ENCODE measurements around the gene HSPB7.

The HSPB7 gene

DNA sequence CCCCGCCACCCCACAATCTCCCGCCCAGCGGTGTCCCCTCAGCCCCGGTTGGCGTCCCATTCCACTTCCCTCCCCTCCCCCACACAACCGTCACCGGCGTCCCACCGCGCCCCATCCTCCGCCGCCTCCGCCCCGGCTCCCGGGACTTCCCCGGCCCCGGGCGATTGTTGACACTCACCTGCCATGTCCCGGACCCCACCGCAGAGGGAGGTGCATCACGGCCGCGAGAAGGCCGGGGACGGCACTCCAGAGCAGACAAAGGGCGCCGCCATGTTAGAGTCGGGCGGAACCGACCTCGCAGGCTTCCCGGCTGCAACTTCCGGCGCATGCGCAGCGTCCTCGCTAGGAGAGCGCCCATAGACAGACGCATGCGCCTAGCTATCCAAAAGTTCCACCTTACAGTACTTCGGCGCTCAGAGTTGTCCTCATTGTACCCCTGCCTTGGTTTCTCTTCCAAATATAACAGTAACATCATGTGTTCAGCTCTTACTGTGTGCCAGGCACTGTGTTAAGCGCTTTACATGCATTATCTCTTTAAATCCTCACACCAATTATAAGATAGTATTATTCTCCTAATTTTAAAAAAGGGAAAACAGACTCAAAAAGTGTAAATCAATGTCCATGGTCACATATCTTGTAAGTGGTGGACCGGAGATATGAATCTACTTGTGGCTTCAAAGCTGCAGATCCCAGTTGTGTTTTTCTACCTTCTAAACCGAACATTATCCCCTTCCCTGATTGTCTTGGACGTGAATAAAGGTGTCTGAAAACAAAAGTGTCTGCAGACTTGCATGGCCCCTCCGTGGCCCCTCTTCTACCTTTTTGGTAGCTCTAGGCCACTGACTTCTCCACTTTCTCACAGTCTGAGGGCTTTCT, 41.8 kb downstream of the HSPB7 start, which contains the start of gene ZBTB17:
ZBTB17 (minus strand) TSS at position 297 of the 876 bp plus-strand sequence. CDS start 27,606 bp downstream, outside the sequence.
- DNase-seq (ENCODE audit: low read depth in 2 of 2) = peak; percentile 93 to 94

DNA sequence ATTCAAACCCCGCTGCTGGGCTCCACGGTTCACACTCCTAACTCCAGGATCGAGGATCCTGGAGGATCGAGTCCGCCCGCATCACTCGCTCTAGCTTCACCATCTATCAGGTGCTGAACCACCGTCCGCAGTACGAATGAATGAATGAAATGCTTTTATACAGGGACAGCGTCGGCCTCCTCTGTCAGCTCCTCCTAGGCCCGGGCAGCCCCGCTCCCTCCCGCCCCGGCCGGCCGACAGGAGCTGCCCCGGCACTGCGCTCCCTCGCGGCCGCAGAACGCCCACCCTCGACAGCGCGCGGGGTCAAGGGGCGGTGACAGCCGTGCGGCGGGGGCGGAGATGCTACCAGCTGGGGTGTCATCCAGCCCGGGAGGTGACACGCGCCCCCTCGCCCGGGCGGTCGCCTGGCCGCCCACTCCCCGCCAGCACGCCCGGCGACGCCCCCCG, 42.5 kb downstream of the HSPB7 start:
- DNase-seq (ENCODE audit: low read depth in 2 of 2) = peak; percentile 58 to 67

DNA sequence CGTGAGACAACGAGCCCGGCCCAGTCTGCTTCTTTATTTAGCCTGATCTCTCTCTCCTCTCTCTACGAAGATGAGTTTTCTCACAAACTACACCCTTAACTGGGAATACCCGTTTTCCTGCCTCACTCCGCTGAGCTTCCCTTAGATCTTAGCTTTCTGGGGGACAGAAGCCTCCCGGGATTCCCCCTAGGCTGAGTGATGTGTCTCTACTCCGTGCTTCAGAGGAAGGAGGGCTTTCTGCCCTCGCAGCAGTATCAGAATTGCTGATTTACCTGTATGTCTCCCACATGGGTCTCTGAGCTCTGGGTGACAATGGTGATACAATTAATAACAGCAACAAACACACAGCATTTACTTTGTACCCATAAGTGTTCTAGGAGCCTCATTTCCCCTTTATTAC, 43.0 kb downstream of the HSPB7 start:
- DNase-seq (ENCODE audit: low read depth in 2 of 2) = no peak

DNA sequence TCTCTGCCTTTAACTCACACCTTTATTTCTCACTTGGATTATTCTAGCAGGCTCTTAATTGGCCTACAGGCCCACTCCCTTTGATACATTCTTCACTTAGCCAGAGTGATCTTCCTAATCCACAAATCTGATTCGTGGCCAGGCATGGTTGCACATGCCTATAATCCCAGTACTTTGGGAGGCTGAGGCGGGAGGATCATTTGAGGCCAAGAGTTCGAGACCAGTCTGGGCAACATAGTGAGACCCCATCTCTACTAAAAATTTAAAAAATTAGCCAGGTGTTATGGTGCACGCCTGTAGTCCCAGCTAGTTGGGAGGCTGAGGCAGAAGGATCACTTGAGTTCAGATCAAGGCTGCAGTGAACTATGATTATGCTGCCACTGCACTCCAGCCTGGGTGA, 44.1 kb downstream of the HSPB7 start:
- DNase-seq (ENCODE audit: low read depth in 2 of 2) = no peak

DNA sequence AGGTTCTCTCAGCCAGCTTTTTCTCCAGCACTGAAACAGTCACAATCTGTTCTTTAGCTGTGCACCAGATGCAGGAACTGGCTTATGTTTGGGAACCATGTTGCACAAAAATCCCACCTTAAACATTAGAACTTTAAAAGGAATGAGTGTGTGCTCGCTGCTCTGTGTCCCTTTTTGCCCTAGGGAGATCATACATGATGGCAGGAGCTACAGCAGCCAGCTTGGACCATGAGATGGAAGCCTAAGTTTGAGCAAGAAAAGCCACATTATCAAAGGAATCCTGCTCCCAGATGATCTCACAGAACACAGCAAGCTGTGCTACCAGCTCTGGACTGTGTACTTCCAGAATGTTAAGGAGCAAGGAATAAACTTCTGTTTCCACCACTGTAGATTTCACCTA, 45.4 kb downstream of the HSPB7 start:
- DNase-seq (ENCODE audit: low read depth in 2 of 2) = no peak

DNA sequence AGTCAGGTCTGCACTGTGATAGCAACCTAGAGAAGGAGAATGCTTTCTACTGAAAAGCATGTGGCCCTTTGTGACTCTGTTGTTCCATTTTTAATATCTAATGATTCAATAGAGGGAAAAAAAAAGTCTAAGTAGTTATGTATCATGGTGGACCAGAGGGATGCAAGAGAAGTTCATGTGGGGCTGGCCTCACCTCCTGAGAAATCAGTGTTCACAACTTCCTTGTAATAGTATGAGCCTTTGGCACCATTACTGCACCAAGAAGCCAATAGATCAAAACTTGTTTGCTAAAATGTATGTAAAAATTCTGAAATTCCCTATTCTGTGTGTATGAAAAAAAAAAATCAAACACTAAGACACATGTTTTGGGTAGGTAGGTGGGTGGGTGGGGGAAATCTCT, 46.9 kb downstream of the HSPB7 start:
- DNase-seq (ENCODE audit: low read depth in 2 of 2) = no peak

DNA sequence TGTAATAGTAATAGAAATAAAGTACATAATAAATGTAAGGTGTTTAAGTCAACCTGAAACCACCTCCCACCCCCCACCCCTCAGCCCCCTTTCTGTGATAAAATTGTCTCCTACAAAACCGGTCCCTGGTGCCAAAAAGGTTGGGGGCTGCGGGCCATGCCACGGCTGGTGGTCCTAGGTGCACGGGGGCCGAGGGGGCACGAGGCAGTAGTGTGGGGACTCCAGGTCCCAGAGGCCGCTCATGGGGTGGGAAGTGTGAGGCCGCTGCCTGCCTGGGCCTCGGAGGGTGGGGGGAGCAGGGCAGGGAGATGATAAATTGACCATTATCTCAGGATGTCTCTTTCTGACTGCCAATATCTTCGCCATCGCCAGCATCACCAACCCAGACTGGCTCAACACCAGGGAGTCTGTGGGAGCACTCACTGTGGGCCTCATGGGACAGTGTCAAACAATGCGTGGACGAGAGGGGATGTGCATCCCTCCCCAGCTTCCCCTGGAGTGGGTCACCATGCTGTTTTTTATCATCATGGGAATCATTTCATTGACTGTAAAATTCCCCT, 48.4 kb downstream of the HSPB7 start:
- DNase-seq (ENCODE audit: low read depth in 2 of 2) = no peak

DNA sequence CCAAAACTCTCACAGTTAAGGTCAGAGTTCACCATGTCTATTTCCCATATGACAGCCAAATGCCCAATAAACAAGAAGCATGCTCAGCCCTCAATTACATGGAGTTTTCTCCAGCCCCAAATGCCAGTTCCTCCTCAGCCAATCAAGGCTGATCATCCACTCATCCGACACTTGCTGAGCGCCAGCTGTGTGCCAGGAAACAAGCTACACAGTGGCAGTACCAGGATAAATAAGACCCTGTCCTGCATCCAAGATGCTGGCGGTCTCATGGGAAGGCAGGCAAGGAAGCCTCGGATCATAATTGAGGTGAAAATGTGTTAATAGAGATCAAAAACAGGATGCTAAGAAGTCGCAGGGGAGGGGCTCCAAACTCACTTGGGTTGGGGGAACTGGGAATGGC, 49.7 kb downstream of the HSPB7 start:
- DNase-seq (ENCODE audit: low read depth in 2 of 2) = no peak

DNA sequence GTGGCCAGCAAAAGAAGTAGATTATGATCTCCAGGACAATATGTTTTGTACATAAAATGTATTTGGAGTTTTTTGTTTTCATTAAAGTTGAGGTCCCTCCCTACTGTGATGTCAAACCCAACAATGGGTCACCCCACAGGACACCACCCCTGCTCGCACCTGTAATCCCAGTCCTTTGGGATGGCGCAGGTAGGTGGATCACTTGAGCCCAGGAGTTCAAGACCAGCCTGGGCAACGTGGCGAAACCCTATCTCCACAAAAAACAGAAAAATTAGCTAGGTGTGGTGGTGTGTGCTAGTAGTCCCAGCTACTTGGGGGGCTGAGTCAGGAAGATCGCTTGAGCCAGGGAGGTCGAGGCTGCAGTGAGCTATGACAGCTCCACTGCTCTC, 50.9 kb downstream of the HSPB7 start:
- DNase-seq (ENCODE audit: low read depth in 2 of 2) = no peak

DNA sequence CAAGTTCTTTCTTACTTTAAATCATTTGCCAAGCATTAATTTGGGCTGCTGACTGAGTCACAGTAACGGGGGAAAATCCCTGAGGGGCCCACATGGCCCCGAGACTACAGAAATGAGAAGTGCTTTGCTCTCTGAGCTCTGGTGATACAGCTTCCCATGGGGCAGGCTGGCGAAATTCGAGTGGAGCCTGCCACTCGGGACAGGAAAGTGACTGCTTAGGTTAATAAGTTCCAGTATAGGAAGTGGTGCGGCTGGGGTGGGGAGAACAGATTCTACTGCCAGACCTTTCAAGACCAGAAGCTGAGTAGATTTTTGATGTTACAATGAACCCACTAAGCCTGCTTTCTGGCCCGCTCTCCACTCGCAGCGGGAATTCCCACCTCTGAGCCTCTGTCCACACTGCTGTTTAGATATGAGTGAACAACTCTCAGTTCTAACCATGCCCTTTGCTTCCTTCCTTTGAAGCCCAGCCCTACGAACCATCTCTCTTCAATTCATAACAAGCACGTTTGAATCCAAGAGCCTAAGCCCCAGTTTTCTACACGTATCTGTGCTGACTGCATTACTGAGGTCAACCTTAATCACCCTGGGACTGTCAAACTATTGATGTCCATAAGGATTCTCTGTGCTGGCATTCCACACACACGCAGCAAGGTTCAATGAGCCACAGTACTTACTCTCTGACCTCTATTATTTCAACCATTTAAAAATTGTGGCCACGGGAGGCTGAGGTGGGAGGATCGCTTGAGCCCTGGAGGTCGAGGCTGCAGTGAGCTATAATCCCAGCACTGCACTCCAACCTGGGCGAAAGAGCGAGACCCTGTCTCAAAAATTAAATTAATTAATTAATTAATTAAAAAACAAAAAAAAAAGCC, 51.5 kb downstream of the HSPB7 start:
- peak; percentile 69 for DNase-seq (ENCODE audit: low read depth in 2 of 2)

DNA sequence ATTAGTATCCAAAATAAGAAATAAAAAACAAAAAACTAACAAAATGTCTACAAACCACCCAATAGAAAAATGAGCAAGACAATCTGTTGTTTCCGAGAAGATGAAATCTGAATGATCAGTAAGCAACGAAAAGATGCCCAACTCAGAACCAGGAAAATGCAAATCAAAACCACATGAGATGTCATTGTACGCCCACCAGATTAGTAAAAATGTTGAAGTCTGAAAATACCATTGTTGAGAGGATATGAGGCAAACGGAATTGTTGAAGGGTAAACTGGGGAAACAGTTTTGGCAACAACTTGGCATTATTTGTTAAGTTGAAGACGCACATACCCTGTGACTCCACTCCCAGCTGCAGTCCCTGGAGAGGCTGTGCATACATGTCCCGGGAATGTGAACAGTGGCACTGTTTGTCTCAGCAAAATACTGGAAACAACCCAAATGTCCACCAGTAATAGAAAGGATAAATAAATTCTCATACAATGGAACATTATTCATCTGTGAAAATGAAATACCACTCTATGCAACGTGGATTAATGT, 52.5 kb downstream of the HSPB7 start:
- no peak for DNase-seq (ENCODE audit: low read depth in 2 of 2)

Measured in activated CD4-positive, alpha-beta T cell treated with anti-CD3 and anti-CD28 coated beads for 24 hours (primary cell).